Osteocyte (in vitro differentiated cells): ENCODE data around the gene CNBD2. TPM values are rescaled to one million over a fixed set of nuclear protein-coding genes. Genes with fewer than 3 reads are reported as not detected.
A peak's percentile ranks its signal among the peaks of the same experiment; 100 is the strongest.
"Not testable (repeated sequence)": the region's sequence is repeated elsewhere in the genome, so short reads cannot be mapped to it uniquely, and the experiment has no call there.

ENCODE experiments used
- DNase-seq: peaks from one replicate; pipeline ENCODE4 v3.0.0; 2021; ENCODE audit warnings: mixed read lengths; ENCODE audit not compliant: unreplicated experiment; ENCODE audit errors: extremely low spot score
- H3K27ac Mint-ChIP-seq: one replicate; pipeline ENCODE4 v1.8.0; 2021; ENCODE audit warnings: mild to moderate bottlenecking, mixed read lengths; ENCODE audit not compliant: unreplicated experiment
- H3K27me3 Mint-ChIP-seq: one replicate; pipeline ENCODE4 v1.8.0; 2021; ENCODE audit warnings: mixed read lengths; ENCODE audit not compliant: unreplicated experiment
- H3K36me3 Mint-ChIP-seq: one replicate; pipeline ENCODE4 v1.8.0; 2021; ENCODE audit warnings: mixed read lengths; ENCODE audit not compliant: unreplicated experiment
- H3K4me1 Mint-ChIP-seq: one replicate; pipeline ENCODE4 v1.8.0; 2021; ENCODE audit warnings: mixed read lengths; ENCODE audit not compliant: unreplicated experiment
- H3K4me3 Mint-ChIP-seq: one replicate; pipeline ENCODE4 v1.8.0; 2021; ENCODE audit warnings: mild to moderate bottlenecking, moderate library complexity, mixed read lengths; ENCODE audit not compliant: unreplicated experiment
- H3K9me3 Mint-ChIP-seq: one replicate; pipeline ENCODE4 v1.8.0; 2021; ENCODE audit warnings: mixed read lengths; ENCODE audit not compliant: unreplicated experiment
- total RNA-seq: library from RNA; stranded (reverse); gene quantifications from 2 replicates; pipeline ENCODE4 v1.2.1, GENCODE V29; 2021
- TF ChIP-seq, protein P1 (sequence below): fragments of 200-600 bp; sonication (generic); IDR thresholded peaks from 2 replicates; pipeline ENCODE4 v1.5.0; 2021; ENCODE audit warnings: antibody characterized with exemption, mild to moderate bottlenecking, moderate library complexity

CNBD2 gene
- total RNA-seq, 1 donor from 2014 or later = 4.6 TPM

DNA sequence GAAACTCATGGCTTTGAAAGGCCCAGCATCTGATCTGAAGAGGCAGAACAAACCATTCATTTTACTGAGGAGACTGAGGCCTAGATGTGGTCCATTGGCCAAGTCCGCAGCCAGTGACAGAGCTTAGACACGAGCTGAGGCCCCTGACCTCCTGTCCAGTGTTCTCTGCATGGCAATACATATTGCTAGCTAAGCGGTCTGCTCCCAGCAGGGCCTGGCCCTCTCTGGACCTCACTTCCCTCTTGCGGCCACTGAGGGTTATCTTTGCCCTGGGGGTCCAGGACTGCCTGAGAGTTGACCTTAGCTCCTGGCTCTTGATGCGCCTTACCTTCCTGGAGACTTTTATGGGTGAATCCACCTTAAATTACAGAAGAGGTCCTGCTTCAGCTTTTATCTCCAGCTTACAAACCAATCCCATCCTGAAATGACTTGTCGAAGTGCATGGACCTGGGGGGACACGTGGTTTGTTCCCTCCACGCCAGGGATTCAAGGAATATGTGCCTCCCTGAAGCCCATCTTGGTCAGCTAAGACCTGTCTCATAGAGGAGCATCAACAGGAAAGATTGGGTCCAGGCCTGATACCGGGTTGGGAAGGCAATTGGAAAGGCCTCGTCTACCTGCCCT lies 75.6 kb downstream of the CNBD2 start:
- Mint-ChIP-seq H3K27ac (no peak overlapping the region), H3K4me1 (peaks cover 35% of the 10 kb centered on the region), H3K4me3 (no peak overlapping the region), H3K36me3 (peaks cover 24% of the 10 kb centered on the region), H3K9me3 (no peaks in the 10 kb centered on the region), H3K27me3 (no peaks in the 10 kb centered on the region)
- TF ChIP-seq, protein P1, sequence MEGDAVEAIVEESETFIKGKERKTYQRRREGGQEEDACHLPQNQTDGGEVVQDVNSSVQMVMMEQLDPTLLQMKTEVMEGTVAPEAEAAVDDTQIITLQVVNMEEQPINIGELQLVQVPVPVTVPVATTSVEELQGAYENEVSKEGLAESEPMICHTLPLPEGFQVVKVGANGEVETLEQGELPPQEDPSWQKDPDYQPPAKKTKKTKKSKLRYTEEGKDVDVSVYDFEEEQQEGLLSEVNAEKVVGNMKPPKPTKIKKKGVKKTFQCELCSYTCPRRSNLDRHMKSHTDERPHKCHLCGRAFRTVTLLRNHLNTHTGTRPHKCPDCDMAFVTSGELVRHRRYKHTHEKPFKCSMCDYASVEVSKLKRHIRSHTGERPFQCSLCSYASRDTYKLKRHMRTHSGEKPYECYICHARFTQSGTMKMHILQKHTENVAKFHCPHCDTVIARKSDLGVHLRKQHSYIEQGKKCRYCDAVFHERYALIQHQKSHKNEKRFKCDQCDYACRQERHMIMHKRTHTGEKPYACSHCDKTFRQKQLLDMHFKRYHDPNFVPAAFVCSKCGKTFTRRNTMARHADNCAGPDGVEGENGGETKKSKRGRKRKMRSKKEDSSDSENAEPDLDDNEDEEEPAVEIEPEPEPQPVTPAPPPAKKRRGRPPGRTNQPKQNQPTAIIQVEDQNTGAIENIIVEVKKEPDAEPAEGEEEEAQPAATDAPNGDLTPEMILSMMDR = no peak
- no peak for DNase-seq

- H3K4me1 Mint-ChIP-seq = peaks cover 39% of the 10 kb centered on the region
- H3K4me3 Mint-ChIP-seq = no peak overlapping the region
- no peaks in the 10 kb centered on the region for H3K9me3 Mint-ChIP-seq
- DNase-seq = no peak
- no peaks in the 10 kb centered on the region for H3K27me3 Mint-ChIP-seq
- peaks cover 24% of the 10 kb centered on the region for H3K36me3 Mint-ChIP-seq
- H3K27ac Mint-ChIP-seq = no peak overlapping the region
- TF ChIP-seq, protein P1 = no peak
These were observed 77.0 kb downstream of the CNBD2 start for GRCh38 chr20:36045373-36045714.

DNA sequence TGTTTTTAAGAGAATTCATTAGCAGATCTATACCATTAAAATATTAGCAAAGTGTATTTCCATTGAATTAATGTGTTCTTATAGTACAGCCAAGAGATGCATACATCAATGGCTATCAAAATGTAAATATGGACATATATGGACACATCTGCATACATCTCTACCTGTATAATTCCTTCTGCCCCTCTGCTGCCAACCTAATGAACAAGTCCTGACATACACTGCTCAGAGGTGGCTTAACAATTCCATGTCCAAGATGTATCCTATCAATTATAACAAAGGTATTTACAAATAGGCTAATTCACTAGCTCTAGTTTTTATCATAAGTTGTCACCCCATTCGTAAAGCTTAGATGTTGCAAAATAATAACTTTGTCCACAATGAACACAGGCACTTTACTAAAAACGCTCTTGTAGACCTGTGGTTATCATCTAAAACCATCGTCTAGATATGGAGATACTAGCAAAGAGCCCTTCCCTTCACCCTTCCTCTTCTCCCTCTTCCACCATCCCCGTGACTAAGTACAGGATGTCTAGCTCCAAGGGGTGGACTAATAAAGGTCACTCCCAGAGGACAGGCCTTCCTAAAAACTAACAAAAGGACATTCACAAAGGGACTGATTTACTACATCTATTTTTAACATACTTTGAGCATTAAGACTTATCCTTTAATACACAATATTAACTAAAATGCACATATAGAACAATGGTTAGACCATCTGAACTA lies 77.8 kb downstream of the CNBD2 start:
- H3K4me1 Mint-ChIP-seq = peaks cover 43% of the 10 kb centered on the region
- not testable (repeated sequence) for H3K27ac Mint-ChIP-seq, H3K4me3 Mint-ChIP-seq

GRCh38 chr20:36049408-36049807 lies 81.0 kb downstream of the CNBD2 start:
- peak overlapping the region; percentile 88 for H3K27ac Mint-ChIP-seq
- not testable (repeated sequence) for H3K9me3 Mint-ChIP-seq, DNase-seq, H3K27me3 Mint-ChIP-seq
- peak overlapping the region; percentile 89 for H3K4me3 Mint-ChIP-seq
- peaks cover 14% of the 10 kb centered on the region for H3K36me3 Mint-ChIP-seq
- H3K4me1 Mint-ChIP-seq = peaks cover 44% of the 10 kb centered on the region

More for the DNA sequence above, 77.8 kb downstream of the CNBD2 start:
- not testable (repeated sequence) for DNase-seq, H3K27me3 Mint-ChIP-seq, H3K9me3 Mint-ChIP-seq
- H3K36me3 Mint-ChIP-seq = peaks cover 22% of the 10 kb centered on the region

DNA sequence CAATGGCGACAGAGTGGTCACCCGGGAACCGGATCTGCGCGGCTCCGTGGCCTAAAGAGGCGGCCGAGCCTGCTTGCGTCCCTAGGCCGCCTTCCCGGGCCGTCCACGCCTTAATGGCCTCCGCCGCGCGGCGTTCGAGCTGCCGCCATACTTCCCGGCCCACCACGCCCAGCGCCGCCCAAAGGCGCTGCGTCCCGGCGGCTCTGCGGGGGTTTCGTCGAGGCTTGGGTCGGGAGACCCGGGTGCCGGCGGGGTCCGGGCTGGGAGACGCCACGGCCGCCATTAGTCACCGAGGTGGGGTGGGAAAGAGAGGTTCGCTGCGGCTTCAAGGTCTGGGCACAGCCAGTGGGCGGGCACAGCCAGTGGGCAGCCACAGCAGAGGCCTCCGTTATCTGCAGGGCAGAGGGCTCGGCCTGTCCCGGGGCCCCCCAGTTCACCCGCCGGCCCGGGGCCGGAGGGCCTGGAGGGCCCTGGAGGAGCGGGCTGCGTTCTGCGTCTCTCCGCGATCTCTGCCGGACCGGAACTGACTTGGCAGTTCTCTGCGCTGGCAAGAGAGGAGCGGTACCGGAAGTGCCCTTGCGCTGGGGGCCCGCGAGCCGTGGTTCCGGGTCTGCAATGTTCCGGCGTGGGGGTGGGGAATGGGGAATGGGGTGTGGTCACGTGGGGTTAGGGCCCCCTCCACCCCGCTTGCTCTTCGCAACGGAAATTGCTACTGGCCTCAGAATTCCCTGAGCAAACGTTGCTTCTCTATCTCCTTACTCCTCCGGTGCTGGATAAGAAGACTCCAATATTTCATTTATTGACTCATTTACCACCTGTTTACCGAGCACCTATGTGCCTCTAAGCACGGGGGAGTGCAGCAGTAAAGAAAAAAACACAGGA lies 82.3 kb downstream of the CNBD2 start:
- H3K27me3 Mint-ChIP-seq = peaks cover 8% of the 10 kb centered on the region
- H3K27ac Mint-ChIP-seq = peak overlapping the region; percentile 88
- H3K4me1 Mint-ChIP-seq = peaks cover 41% of the 10 kb centered on the region
- peak overlapping the region; percentile 89 for H3K4me3 Mint-ChIP-seq
- TF ChIP-seq, protein P1 = no peak
- H3K36me3 Mint-ChIP-seq = peaks cover 12% of the 10 kb centered on the region
- DNase-seq = peak; percentile 94
- no peaks in the 10 kb centered on the region for H3K9me3 Mint-ChIP-seq
